GM12878 (cell line): ENCODE data around the gene SAMD1. TPM values are rescaled to one million over a fixed set of nuclear protein-coding genes. Genes with fewer than 3 reads are reported as not detected.

ENCODE experiments used
- ATF2 ChIP-seq: IDR thresholded peaks from 2 replicates; pipeline ENCODE4 v1.6.1; 2012; ENCODE audit warnings: low read length, inconsistent platforms
- CREM ChIP-seq: IDR thresholded peaks from 2 replicates; pipeline ENCODE4 v1.6.1; 2014; ENCODE audit warnings: antibody characterized with exemption, low read depth
- EGR1 ChIP-seq, 2 experiments: IDR thresholded peaks; 1 replicate in 1 of 2; 2 replicates in 1 of 2; pipeline ENCODE4 v1.6.1; 2011 to 2012; ENCODE audit warnings: low read depth in 2 of 2, low read length in 2 of 2, borderline replicate concordance in 1 of 2, mild to moderate bottlenecking in 1 of 2, moderate library complexity in 1 of 2
- MAX ChIP-seq: IDR thresholded peaks from 2 replicates; pipeline ENCODE4 v1.6.1; 2012; ENCODE audit warnings: low read depth, low read length, improper control_type of control experiment
- MYB ChIP-seq: fragments of 150-350 bp; IDR thresholded peaks from 2 replicates; pipeline ENCODE4 v1.6.1; 2014; ENCODE audit warnings: mild to moderate bottlenecking, low read depth, low read length, borderline replicate concordance
- NFIC ChIP-seq: IDR thresholded peaks from 2 replicates; pipeline ENCODE4 v1.6.1; 2012; ENCODE audit warnings: low read depth, mild to moderate bottlenecking, inconsistent platforms, low read length, moderate library complexity
- NR2C2 ChIP-seq: IDR thresholded peaks from 2 replicates; pipeline ENCODE4 v1.6.1; 2011; ENCODE audit warnings: borderline replicate concordance, low read depth; ENCODE audit not compliant: control insufficient read depth, insufficient read length
- PKNOX1 ChIP-seq: fragments of 450-650 bp; IDR thresholded peaks from 2 replicates; pipeline ENCODE4 v1.6.1; 2016; ENCODE audit warnings: mild to moderate bottlenecking
- PML ChIP-seq: IDR thresholded peaks from 2 replicates; pipeline ENCODE4 v1.6.1; 2012; ENCODE audit warnings: low read length, inconsistent platforms
- SIX5 ChIP-seq: IDR thresholded peaks from 2 replicates; pipeline ENCODE4 v1.6.1; 2011; ENCODE audit warnings: mild to moderate bottlenecking, low read depth, low read length, moderate library complexity; ENCODE audit not compliant: severe bottlenecking
- SPI1 ChIP-seq: IDR thresholded peaks from 2 replicates; pipeline ENCODE4 v1.6.1; 2011; ENCODE audit warnings: low read depth, mild to moderate bottlenecking, low read length, moderate library complexity, borderline replicate concordance; ENCODE audit not compliant: insufficient read depth
- STAT1 ChIP-seq: fragments of 450-650 bp; conservative IDR thresholded peaks from 2 replicates; pipeline ENCODE4 v1.6.1; 2014; ENCODE audit warnings: antibody characterized with exemption, mild to moderate bottlenecking
- SUZ12 ChIP-seq: fragments of 200-600 bp; sonication (generic); IDR thresholded peaks from one replicate; pipeline ENCODE4 v1.6.1; 2018; ENCODE audit warnings: antibody characterized with exemption, mild to moderate bottlenecking; ENCODE audit not compliant: unreplicated experiment
- TARDBP ChIP-seq: IDR thresholded peaks from 2 replicates; pipeline ENCODE4 v1.6.1; 2016; ENCODE audit warnings: borderline replicate concordance
- ZSCAN29 ChIP-seq: fragments of 450-650 bp; IDR thresholded peaks from 2 replicates; pipeline ENCODE4 v1.6.1; 2017; ENCODE audit warnings: mild to moderate bottlenecking, moderate library complexity
- polyA plus RNA-seq, 11 experiments: library from polyadenylated mRNA; depleted of rRNA in 4 of 11; unstranded in 6 of 11; stranded (reverse) in 5 of 11; fragments of >200 nt; fragmentation: Nextera tagmentation in 4 of 11; fragmentation: Illumina TruSeq in 1 of 11; extraction: Ambion mirVana in 4 of 11; extraction: Trizol in 1 of 11; gene quantifications; 1 replicate in 1 of 11; 2 replicates in 10 of 11; pipeline versions ENCODE4 v1.2.1 to v1.2.3, GENCODE V29; 2011 to 2016; ENCODE audit warnings: inconsistent platforms in 2 of 11, missing spikeins in 2 of 11, low read depth in 1 of 11
- total RNA-seq, 4 experiments: library from RNA; depleted of rRNA in 3 of 4; stranded (reverse); fragments of >200 nt in 3 of 4; fragmentation: Illumina TruSeq in 1 of 4; extraction: Trizol in 1 of 4; gene quantifications; 2 replicates each; pipeline versions ENCODE4 v1.2.1 to v1.2.3, GENCODE V29; 2013 to 2021
- TF ChIP-seq, protein P1 (sequence below): fragments of 450-650 bp; formaldehyde crosslinking; IDR thresholded peaks from 2 replicates; pipeline ENCODE4 v1.4.0; 2022; ENCODE audit warnings: mild to moderate bottlenecking, moderate library complexity
- TF ChIP-seq, protein P2 (sequence below): fragments of 450-650 bp; IDR thresholded peaks from 2 replicates; pipeline ENCODE4 v1.6.1; 2016; ENCODE audit warnings: mild to moderate bottlenecking

Gene SAMD1
- total and polyA plus RNA-seq, 10 of the 15 experiments (the other 5 are each of a cell fraction or from before 2014, with no cell fraction given), result 3.0 to 71.7 (median 19.3) TPM

- TF ChIP-seq PKNOX1, result no peak
- peak; percentile 77; the same call in 1 of the 2 replicates for TF ChIP-seq TARDBP
- TF ChIP-seq, protein P1, sequence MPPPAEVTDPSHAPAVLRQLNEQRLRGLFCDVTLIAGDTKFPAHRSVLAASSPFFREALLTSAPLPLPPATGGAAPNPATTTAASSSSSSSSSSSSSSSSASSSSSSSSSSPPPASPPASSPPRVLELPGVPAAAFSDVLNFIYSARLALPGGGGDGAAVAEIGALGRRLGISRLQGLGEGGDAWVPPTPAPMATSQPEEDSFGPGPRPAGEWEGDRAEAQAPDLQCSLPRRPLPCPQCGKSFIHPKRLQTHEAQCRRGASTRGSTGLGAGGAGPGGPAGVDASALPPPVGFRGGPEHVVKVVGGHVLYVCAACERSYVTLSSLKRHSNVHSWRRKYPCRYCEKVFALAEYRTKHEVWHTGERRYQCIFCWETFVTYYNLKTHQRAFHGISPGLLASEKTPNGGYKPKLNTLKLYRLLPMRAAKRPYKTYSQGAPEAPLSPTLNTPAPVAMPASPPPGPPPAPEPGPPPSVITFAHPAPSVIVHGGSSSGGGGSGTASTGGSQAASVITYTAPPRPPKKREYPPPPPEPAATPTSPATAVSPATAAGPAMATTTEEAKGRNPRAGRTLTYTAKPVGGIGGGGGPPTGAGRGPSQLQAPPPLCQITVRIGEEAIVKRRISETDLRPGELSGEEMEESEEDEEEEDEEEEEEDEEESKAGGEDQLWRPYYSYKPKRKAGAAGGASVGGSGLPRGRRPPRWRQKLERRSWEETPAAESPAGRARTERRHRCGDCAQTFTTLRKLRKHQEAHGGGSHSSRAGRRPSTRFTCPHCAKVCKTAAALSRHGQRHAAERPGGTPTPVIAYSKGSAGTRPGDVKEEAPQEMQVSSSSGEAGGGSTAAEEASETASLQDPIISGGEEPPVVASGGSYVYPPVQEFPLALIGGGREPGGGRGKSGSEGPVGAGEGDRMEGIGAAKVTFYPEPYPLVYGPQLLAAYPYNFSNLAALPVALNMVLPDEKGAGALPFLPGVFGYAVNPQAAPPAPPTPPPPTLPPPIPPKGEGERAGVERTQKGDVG (CRISPR knock-in tag), result no peak
- TF ChIP-seq NR2C2, result no peak
- peak; percentile 31; the same call in 1 of the 2 replicates for TF ChIP-seq CREM
- peak; percentile 82; the same call in 1 of the 2 replicates for TF ChIP-seq PML
- TF ChIP-seq, protein P2, sequence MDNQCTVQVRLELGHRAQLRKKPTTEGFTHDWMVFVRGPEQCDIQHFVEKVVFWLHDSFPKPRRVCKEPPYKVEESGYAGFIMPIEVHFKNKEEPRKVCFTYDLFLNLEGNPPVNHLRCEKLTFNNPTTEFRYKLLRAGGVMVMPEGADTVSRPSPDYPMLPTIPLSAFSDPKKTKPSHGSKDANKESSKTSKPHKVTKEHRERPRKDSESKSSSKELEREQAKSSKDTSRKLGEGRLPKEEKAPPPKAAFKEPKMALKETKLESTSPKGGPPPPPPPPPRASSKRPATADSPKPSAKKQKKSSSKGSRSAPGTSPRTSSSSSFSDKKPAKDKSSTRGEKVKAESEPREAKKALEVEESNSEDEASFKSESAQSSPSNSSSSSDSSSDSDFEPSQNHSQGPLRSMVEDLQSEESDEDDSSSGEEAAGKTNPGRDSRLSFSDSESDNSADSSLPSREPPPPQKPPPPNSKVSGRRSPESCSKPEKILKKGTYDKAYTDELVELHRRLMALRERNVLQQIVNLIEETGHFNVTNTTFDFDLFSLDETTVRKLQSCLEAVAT, result 0 out of 2 replicates have a peak, but pooled peaks have one; percentile 58
- TF ChIP-seq MYB, result no peak
- no peak for TF ChIP-seq SUZ12
- no peak; the same call in 1 of the 2 replicates for TF ChIP-seq MAX
- TF ChIP-seq STAT1, result 0 out of 2 replicates have a peak, but pooled peaks have one; percentile 17
- peak; percentile 44; the same call in 1 of the 2 replicates for TF ChIP-seq ZSCAN29
- TF ChIP-seq SIX5, result no peak
- TF ChIP-seq EGR1 (IDR thresholded peaks at IDR 0.05; ENCODE audit: borderline replicate concordance in 1 of 2, low read depth in 2 of 2, low read length in 2 of 2), result peak in 1 of 2 experiments; percentile 88; a peak in 2 of 3 replicates
- TF ChIP-seq ATF2, result no peak
- TF ChIP-seq NFIC, result 0 out of 2 replicates have a peak, but pooled peaks have one; percentile 53
- peak; percentile 53; the same call in 1 of the 2 replicates for TF ChIP-seq SPI1
These were observed 696 bp upstream of the SAMD1 start (continued) for GRCh38 chr19:14091081-14091812.
